Skeletal muscle cell (primary cell): Measurements from ENCODE around the gene SPATA6L.
"Not testable (repeated sequence)": the region's sequence is repeated elsewhere in the genome, so short reads cannot be mapped to it uniquely, and the experiment has no call there.

ENCODE experiments used
- DNase-seq: peaks from one replicate; pipeline ENCODE4 v3.0.0-alpha.2; 2010; ENCODE audit warnings: low read depth
- H3K4me3 ChIP-seq: 2 replicates; pipeline ENCODE4 v1.5.1; 2011; ENCODE audit warnings: low read depth, mild to moderate bottlenecking, control low read depth, low read length, moderate library complexity

Gene SPATA6L

DNA sequence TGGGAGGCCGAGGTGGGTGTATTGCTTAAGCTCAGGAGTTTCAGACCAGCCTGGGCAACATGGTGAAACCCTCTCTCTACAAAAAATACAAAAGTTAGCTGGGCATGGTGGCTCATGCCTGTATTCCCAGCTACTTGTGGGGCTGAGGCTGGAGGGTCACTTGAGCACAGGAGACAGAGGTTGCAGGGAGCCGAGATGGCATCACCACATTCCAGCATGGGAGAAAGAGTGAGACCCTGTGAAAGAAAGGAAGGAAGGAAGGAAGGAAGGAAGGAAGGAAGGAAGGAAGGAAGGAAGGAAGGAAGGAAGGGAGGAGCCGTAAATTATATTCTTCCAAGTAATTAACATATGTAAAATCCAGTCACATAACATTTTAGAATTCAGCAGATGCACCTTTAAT is 10.1 kb downstream of the SPATA6L start:
- DNase-seq, H3K4me3 ChIP-seq: not testable (repeated sequence)

DNA sequence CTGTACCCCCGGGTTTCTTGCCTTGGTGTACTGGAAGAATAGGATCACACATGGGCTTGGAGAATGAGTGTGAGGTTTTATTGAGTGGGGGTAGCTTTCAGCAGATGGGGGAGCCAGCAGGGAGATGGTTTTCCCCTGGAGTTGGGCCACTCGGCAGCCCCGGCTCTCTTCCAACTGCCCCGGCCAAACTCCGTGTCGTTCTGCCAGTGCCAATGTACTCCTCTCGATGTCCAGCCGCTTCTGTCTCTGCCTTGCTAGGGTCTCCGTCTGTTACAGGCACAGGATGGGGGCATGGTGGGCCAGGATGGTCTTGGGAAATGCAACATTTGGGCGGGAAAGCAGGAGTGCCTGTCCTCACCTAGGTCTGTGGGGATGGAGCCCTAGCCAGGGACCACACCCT is 11.7 kb downstream of the SPATA6L start:
- H3K4me3 ChIP-seq: no peak overlapping the region
- DNase-seq: no peak

DNA sequence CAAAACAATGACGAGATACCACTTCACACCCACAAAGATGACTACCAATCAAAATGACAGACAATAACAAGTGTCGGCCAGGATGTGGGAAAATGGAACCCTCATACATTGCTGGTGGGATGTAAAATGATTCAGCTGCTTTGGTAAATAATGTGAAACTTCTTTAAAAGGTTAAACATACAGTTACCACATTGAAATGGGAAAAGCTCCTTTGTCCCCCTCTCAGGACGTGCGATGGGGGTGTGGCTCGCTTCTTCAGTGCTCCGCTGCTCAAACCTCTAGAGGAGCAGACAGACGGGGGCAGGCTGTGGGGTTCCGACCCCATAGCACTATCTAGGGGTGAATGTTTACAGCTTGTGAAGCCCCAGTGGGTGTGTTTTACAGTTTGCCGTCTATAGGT is 12.2 kb downstream of the SPATA6L start:
- no peak for DNase-seq
- no peak overlapping the region for H3K4me3 ChIP-seq

DNA sequence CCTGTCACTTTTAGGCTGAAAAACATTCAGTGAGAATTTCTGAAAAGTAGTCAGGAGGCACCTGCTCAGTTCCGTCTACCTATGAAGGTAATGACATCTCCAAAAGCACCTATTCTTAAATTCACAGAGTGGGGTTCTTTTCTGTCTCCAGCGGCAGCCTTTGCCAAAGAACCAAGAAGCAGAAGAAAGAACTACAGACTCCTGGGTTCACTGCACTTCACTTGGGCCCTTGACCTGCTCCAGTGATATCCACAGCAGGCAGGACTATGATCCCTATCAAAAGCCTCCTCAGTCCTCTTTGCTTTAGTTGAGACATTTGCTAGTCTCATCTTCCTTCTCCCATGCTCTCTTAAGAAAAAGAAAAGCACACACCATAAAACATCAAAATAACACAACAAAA is 23.9 kb downstream of the SPATA6L start:
- H3K4me3 ChIP-seq: no peak overlapping the region
- DNase-seq: no peak

DNA sequence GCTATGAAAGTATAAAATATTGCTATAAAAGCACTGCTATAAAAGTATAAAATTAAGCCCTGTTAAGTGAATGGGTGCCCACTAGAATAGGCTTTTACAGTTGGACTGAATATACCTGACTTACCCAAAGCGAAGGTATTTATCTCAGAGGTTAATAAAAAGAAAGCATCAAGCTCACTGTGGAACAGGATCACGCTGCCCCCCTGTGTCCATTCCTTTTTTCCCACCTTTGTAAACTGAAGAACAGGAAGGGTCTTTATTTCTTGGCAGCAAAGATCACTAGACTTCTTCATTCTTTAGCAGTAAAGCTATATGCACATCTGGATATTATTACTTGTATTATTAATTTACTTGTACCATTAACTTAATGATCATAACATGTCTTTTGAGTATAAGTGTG is 26.3 kb downstream of the SPATA6L start:
- H3K4me3 ChIP-seq: no peak overlapping the region
- DNase-seq: no peak

DNA sequence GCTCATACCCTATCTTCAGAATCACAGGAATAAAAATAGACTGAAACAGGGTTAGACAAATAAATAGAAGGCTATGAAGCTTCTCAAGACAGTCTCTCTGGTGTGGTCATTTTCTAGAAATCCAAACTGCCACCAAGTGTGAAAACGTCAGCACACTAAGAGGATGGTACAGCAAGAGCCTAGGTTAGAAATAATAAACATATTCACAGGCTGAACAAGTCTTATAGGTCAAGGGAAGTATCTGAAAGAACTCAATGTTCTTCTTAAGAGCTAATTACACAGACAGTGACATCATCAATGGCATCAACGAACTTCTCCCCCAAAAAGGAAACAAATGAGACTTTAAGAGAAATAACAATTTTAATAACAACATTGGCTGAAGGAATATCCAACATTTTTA is 26.9 kb downstream of the SPATA6L start:
- DNase-seq: no peak
- no peak overlapping the region for H3K4me3 ChIP-seq

DNA sequence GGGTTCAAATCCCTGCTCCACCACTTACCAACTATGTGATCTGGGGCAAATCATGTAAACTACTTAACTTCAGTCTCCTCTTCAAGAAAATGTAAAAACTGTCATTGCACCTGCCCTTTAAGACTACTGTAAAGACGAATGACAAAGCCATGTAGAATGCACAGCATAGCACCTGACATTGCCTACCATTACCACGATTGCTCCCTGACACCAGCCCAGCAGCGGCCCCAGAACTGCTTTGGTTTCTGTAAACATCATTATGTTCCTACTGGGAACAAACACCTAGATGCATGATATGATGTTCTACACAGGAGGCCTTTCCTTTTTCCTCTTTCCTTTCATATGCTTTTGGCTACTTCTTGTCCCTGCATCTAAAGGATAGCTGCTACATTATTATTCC is 27.3 kb downstream of the SPATA6L start:
- no peak overlapping the region for H3K4me3 ChIP-seq
- DNase-seq: no peak

DNA sequence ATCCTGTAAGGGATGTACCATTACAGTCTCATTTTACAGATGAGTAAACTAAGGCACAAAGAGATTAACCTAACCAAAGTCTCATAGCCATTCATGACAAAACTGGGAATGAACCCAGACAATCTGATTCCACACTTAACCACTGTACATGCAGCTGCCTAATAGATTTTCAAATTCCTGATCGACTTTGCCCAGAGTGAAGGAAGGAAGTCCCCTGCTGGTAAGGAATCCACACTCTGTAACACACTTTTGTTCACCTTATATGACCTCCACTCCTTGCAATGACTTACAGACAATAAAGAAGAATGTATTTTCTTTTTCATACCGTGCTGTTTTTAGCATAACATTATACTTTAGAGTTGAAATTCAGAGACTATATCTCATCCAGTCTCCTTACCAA is 35.4 kb downstream of the SPATA6L start:
- no peak for DNase-seq
- H3K4me3 ChIP-seq: no peak overlapping the region

DNA sequence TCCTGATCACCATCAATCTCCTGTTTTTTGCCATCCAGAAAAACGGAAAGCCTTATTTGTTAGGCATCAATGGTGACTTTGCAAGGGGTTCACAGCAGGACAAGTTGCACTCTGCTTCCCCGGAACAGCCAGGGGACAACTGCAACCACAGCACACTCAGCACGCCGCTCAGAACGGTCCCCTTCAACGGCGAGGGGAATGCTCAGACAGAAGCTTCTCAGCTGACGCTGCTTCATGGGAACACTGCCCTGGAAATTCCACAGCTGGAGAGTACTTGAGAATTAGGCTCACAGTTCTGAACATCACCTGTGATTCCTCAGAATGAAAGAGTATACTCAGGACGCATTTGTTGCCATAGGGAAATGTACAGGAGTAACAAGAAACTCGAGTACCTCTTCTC is 44.3 kb downstream of the SPATA6L start:
- no peak for DNase-seq
- no peak overlapping the region for H3K4me3 ChIP-seq

DNA sequence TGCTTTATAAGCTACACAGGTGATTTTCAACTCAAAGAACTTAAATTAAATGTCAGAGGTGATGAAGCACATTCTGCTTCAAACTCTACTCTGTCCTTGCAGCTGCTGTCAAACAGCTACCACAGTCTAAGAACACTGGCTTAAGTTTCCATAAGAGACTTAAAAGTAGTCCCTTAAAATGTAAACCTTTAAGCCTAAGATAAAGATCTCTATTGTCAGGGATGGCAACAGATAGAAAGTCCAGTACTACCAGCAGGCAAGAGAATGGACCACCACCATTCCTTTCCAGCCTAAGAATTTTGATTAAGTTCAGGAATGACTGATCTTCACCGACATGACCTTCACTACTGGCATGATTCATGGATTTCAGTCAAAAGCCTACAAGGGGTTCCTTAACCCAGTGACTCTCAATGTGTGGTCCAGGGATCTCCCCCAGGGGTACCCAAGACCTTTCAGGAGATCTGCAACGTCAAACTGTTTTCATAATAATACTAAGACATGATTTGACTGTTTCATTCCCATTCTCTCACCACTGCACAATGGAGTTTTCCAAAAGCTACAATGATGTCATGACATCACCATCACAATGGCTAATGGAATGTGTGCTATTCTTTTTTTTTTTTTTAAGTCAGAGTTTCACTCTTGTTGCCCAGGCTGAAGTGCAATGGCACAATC is 45.3 kb downstream of the SPATA6L start:
- no peak for DNase-seq

DNA sequence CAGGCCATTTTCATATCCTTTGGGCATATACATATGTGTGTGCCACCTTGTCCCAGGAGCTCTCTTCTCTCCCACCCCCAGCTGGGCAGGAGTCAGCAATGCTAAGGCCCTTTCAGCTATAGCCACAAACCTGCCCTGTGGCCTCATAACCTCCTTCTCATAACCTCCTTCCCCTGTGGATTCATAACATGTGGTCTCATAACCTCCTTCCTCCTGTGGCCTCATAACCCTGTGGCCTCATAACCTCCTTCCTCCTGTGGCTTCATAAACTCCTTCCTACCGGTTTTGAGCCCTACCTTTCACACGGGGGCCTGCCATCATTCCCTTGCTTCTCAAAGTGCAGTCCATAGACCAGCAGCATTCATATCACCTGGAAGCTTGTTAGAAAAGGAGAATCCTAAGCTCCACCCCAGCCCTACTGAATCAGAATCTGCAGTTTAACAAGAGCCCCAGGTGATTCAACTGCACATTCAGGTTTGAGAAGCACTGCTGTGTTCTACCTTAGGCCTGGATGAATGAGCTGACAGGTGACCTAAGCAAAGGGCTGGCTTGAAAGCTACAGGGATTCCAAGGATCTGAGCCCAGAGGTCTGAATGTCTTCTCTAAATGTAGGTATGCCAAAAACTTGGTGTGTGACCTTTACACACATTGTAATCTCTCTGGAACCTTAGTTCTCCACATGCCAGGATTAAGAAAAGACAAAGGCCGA is 46.1 kb downstream of the SPATA6L start:
- DNase-seq: no peak
- H3K4me3 ChIP-seq: no peak overlapping the region

More for the DNA sequence above, 45.3 kb downstream of the SPATA6L start:
- H3K4me3 ChIP-seq: no peak overlapping the region

DNA sequence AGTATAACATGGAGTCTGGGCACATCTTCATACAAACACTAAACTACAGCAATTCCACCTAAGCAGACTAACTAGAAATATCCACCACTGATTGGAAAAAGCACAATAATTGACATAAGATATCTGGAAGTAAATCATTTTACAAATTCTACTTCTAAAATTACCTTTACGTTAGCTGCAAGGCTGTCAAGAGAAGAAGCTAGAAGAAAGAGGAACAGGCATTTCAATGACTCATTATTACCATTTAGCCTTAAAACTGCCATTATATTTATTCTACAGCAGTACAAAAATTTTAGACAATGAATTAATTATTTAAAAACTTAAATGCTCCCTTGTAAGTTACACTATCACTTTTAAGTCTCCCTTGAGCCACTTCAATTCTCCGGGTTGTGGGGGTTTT is 47.6 kb downstream of the SPATA6L start:
- H3K4me3 ChIP-seq: no peak overlapping the region
- no peak for DNase-seq

DNA sequence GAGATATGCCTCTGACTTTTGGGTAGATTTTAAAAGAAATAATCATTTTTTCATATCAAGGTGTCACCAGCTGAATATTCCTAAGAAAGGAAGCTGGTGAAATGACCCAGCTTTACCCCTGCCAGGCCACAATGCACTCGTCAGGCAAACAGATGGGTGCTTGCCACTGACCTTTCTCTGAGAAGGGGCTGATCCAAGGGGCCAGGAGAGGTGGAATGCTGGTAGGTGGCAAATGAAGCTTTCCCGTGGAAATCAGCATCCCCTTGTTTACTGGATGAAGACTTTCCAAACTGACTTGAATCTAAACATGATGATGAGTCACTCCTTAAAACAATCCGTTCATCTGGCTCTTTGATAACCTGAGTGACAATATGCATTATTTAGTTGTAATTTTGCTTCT is 48.5 kb downstream of the SPATA6L start:
- DNase-seq: no peak
- no peak overlapping the region for H3K4me3 ChIP-seq

DNA sequence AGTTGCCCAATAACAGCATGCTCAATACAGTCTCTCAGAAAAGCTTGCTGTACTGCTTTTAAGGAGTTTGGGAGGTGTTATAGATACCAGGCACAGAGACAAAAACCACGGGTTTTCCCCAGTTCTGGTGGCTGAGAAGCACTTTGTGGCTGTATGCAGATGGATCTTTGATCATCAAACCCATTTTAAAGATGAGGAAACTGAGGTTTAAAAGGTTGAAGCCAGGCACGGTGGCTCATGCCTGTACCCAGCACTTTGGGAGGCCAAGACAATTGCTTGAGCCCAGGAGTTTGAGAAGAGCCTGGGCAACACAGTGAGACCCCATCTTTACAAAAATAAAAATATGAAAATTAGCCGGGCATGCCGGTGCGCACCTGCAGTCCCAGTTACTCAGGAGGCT is 50.5 kb downstream of the SPATA6L start:
- no peak overlapping the region for H3K4me3 ChIP-seq
- DNase-seq: no peak

DNA sequence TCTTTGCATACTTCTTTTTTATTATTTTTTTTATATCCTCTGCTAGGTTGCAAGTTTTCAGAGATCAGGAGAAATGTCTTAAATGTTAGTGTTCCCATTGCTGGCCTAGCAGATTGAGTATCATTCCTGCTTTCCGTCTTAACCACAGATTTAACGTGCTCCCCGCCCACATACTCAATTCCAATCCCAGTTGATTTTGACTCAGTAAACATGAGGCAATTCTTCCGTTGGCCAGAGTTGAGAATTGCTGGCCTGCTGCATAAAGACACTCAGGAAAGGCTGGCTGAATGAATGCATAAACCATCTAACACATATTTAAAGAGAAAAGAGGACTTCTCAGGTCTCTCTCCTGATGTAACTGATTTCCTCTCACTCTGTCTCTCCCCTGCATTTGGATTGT is 51.0 kb downstream of the SPATA6L start:
- peak; percentile 66 for DNase-seq
- no peak overlapping the region for H3K4me3 ChIP-seq

DNA sequence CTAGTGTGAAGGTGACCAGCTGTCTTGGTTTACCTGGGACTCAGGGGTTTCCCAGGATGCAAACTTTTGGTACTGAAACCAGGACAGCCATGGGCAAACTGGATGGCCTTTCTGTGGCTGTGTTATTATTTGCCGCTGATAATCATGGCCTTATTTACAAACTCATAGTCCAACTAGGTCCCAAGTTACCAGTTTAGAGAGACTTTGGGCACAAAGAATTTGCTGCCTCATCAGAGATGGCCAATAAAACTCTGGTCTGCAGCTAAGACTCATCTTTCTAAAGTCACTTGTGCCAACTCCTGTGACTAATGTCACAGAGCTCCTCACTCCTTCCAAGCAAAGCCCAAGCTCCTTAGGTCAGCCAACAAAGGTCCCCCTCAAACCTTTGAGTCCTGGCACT is 51.7 kb downstream of the SPATA6L start:
- DNase-seq: no peak
- no peak overlapping the region for H3K4me3 ChIP-seq

DNA sequence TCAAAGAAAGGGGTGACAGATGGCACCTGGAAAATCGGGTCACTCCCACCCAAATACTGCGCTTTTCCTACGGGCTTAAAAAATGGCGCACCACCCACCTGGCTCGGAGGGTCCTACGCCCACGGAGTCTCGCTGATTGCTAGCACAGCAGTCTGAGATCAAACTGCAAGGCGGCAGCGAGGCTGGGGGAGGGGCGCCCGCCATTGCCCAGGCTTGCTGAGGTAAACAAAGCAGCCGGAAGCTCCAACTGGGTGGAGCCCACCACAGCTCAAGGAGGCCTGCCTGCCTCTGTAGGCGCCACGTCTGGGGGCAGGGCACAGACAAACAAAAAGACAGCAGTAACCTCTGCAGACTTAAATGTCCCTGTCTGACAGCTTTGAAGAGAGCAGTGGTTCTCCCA is 60.2 kb downstream of the SPATA6L start:
- not testable (repeated sequence) for DNase-seq, H3K4me3 ChIP-seq

DNA sequence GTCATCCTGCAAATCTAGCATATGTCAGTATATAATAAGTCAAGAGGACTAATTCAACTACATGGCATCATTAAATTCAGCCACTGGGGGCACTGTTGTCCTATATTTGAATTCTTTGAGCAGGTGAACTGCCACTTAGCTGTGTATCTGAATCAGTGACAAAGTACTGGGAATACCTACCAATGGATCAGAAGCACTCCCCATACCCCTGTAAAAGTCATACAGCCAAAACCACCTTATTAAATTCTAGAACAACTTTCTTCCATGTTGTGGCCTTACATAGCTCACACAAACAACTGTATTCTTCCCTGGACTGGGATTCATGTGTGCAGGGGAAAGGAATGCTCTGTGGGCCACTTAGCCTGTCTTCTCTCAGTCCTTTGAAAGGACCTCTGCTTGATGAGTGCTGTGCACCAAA is 61.6 kb downstream of the SPATA6L start:
- no peak overlapping the region for H3K4me3 ChIP-seq
- no peak for DNase-seq

DNA sequence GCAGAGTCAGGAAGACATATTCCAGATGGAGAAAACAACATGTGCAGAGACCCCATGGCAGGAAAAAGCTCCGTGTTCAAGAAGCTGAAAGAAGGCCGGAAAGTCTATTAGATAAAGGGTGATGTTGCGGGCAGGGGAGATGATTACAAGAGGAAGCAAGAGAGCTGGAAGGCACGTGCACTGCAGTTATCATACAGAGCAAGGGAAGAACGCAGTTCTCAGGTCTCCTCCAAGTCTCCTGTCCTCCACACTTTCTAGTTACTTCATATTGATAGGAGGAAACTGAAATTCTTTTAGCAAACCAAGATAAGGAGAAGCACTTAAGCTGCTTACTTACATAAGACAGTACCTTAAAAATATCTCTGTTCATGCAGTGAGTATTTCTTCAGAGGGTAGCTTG is 62.5 kb downstream of the SPATA6L start:
- no peak overlapping the region for H3K4me3 ChIP-seq
- no peak for DNase-seq

DNA sequence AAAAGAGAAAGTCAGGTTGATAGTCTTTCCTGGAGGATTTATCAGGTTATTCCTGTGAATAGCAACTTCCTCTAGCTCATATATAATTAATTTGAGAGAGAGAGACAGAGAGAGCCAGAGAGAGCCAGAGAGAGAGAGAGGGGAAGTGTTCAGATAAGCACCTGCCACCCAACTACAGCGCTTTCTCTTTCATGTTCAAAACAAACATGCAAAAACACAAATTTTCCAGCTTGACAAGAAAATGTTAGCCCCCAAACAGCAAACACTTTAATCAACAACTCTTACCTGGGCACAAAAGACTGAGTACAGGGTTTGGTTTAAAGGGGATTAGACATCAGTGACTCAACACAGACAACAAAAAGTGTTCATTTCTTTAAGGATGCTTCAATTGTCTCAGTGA is 65.9 kb downstream of the SPATA6L start:
- H3K4me3 ChIP-seq: no peak overlapping the region
- no peak for DNase-seq

DNA sequence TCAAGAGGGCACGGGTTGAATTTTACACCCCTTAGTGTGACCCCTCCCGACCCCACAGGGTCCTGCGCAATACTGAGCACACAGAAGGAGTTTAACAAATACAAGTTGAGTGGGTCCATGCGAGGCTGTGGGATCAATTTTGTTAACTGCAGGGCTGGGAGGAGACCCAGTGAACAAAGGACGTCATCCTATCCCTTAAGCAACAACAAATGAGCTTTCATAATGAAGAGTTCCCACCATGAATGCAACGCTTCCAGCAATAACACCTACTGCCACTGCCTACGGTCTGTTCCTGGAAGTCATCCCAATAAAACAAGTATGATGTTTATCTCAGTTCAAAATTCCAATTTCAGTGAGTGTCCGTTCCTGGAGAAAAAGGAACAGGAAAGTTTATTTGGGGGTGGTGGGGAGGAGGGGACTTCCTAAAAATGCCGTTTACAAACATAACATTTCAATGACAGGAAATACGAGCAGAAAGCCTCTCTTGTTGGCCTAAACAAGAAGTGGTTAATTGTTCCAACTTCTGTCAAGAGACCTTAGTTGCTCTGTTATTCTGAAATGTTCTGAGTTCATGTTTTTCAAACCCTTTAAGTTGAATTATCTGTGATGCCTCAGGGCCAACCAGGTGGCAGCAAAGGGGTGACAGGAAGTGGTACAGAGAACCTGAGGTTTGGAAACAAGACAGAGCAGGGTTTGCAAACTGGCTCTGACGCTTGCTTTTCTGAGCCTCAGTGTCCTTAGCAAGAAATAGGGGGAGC is 69.9 kb downstream of the SPATA6L start:
- no peak for DNase-seq
- no peak overlapping the region for H3K4me3 ChIP-seq
